ENCODE results near the gene TNFRSF9.

DNA sequence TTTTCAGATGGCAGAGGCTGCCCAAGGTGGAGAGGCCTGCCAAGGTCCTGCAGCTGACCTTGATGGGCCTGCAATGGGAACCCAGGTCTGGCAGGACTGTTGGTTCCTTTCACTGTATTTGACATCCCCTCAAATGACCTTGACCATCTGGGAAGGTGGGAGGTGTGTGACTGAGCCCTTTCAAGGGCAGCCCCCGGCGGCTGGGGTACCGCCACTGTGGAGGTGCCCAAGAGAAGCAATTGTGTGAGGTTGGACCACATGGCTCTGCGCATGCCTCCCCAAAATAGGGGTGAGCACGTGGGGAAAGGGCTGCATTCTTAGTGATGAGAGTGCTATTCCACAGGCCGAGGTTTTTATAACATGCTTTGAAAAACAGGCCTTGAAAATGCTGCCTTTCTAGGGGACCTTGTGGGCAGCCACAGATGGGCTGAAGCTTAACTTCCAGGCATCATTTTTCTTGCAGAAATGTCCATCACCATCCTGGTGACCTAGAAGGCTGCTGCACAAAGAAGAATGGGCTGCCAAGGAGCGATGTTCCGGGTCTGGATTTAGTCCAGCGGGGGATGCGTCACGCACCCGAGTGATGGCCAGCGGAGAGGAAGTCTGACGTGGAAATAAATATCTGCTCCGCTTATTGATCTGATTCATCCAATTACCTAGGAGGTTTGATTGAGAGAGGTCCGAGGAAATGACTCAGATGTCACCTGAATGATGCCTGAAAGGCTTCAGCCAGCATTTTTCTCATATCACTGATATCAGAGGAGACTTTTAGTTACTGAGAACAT, 71.3 kb downstream of the TNFRSF9 start:
- TF ChIP-seq CTCF (IDR thresholded peaks at IDR 0.05; ENCODE audit: low read depth, low read length, missing input control) (no peak), EGR1 (IDR thresholded peaks at IDR 0.05; ENCODE audit: low read depth in 2 of 2) (no peak), REST (IDR thresholded peaks at IDR 0.05) (no peak), GABPA (IDR thresholded peaks at IDR 0.05 in 1 of 2, conservative IDR thresholded peaks at IDR 0.05 in 1 of 2) (no peak), RAD21 (IDR thresholded peaks at IDR 0.05) (no peak), SP1 (IDR thresholded peaks at IDR 0.05) (no peak)
